Measurements from ENCODE around the gene ZNF211. TPM values are rescaled to one million over a fixed set of nuclear protein-coding genes. Genes with fewer than 3 reads are reported as not detected.

Gene ZNF211
- total and polyA plus RNA-seq, 9 of the 15 experiments (the other 6 are each of a cell fraction or from before 2014, with no cell fraction given), result 1.3 to 11.6 (median 4.5) TPM

DNA sequence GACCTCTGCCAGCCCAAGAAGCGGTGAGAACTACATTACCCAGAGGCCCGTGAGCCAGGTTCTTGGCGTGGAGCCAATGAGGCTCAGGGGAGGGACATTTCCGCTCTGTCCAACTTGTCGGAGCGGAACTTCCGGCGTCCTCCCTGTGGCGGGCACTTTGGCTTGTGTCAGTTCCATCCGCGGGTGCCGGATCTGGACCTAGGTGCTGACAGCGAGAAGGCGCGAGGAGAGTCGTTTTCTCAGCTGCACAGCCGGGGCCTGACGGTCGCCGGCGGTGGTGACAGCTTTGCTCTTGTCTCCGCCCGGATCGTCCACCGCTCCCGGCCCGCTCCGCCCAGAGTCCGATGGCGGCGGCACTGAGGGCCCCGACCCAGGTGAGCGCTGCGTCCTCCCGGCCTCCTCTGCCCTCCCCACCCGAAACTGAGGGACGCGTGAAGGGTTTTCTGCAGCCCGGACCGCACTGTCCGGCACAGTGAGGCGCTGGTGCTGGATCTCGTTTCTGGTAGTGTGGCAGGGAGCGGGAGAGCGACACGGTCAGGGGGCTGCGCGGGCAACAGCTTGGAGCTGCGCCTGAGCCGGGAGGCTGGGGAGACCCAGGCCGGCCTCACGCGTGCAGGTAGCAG is 33.1 kb upstream of the ZNF211 start, which contains the start of gene ZNF530 (continued):
- TF ChIP-seq, protein P1, sequence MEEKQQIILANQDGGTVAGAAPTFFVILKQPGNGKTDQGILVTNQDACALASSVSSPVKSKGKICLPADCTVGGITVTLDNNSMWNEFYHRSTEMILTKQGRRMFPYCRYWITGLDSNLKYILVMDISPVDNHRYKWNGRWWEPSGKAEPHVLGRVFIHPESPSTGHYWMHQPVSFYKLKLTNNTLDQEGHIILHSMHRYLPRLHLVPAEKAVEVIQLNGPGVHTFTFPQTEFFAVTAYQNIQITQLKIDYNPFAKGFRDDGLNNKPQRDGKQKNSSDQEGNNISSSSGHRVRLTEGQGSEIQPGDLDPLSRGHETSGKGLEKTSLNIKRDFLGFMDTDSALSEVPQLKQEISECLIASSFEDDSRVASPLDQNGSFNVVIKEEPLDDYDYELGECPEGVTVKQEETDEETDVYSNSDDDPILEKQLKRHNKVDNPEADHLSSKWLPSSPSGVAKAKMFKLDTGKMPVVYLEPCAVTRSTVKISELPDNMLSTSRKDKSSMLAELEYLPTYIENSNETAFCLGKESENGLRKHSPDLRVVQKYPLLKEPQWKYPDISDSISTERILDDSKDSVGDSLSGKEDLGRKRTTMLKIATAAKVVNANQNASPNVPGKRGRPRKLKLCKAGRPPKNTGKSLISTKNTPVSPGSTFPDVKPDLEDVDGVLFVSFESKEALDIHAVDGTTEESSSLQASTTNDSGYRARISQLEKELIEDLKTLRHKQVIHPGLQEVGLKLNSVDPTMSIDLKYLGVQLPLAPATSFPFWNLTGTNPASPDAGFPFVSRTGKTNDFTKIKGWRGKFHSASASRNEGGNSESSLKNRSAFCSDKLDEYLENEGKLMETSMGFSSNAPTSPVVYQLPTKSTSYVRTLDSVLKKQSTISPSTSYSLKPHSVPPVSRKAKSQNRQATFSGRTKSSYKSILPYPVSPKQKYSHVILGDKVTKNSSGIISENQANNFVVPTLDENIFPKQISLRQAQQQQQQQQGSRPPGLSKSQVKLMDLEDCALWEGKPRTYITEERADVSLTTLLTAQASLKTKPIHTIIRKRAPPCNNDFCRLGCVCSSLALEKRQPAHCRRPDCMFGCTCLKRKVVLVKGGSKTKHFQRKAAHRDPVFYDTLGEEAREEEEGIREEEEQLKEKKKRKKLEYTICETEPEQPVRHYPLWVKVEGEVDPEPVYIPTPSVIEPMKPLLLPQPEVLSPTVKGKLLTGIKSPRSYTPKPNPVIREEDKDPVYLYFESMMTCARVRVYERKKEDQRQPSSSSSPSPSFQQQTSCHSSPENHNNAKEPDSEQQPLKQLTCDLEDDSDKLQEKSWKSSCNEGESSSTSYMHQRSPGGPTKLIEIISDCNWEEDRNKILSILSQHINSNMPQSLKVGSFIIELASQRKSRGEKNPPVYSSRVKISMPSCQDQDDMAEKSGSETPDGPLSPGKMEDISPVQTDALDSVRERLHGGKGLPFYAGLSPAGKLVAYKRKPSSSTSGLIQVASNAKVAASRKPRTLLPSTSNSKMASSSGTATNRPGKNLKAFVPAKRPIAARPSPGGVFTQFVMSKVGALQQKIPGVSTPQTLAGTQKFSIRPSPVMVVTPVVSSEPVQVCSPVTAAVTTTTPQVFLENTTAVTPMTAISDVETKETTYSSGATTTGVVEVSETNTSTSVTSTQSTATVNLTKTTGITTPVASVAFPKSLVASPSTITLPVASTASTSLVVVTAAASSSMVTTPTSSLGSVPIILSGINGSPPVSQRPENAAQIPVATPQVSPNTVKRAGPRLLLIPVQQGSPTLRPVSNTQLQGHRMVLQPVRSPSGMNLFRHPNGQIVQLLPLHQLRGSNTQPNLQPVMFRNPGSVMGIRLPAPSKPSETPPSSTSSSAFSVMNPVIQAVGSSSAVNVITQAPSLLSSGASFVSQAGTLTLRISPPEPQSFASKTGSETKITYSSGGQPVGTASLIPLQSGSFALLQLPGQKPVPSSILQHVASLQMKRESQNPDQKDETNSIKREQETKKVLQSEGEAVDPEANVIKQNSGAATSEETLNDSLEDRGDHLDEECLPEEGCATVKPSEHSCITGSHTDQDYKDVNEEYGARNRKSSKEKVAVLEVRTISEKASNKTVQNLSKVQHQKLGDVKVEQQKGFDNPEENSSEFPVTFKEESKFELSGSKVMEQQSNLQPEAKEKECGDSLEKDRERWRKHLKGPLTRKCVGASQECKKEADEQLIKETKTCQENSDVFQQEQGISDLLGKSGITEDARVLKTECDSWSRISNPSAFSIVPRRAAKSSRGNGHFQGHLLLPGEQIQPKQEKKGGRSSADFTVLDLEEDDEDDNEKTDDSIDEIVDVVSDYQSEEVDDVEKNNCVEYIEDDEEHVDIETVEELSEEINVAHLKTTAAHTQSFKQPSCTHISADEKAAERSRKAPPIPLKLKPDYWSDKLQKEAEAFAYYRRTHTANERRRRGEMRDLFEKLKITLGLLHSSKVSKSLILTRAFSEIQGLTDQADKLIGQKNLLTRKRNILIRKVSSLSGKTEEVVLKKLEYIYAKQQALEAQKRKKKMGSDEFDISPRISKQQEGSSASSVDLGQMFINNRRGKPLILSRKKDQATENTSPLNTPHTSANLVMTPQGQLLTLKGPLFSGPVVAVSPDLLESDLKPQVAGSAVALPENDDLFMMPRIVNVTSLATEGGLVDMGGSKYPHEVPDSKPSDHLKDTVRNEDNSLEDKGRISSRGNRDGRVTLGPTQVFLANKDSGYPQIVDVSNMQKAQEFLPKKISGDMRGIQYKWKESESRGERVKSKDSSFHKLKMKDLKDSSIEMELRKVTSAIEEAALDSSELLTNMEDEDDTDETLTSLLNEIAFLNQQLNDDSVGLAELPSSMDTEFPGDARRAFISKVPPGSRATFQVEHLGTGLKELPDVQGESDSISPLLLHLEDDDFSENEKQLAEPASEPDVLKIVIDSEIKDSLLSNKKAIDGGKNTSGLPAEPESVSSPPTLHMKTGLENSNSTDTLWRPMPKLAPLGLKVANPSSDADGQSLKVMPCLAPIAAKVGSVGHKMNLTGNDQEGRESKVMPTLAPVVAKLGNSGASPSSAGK (IDR thresholded peaks at IDR 0.05), result no peak
- TF ChIP-seq ZNF174 (CRISPR knock-in tag; IDR thresholded peaks at IDR 0.05) (no peak), ZNF583 (CRISPR knock-in tag; IDR thresholded peaks at IDR 0.05) (no peak), DLX4 (CRISPR knock-in tag; IDR thresholded peaks at IDR 0.05) (no peak), ZNF79 (CRISPR knock-in tag; IDR thresholded peaks at IDR 0.05; ENCODE audit: low read depth) (no peak)

Measured in K562 (cell line).